Loucy (cell line): ENCODE results near the gene RALGAPA1.

Source experiments
- EZH2phosphoT487 ChIP-seq: fragments of 200-600 bp; IDR thresholded peaks from 2 replicates; pipeline ENCODE4 v1.6.1; 2018; ENCODE audit warnings: antibody characterized with exemption, mild to moderate bottlenecking, moderate library complexity, borderline replicate concordance
- TF ChIP-seq, protein P1 (sequence below): fragments of 200-600 bp; sonication (generic); conservative IDR thresholded peaks from 2 replicates; pipeline ENCODE4 v1.5.1; 2014; ENCODE audit warnings: mild to moderate bottlenecking, antibody characterized with exemption, low read length

DNA sequence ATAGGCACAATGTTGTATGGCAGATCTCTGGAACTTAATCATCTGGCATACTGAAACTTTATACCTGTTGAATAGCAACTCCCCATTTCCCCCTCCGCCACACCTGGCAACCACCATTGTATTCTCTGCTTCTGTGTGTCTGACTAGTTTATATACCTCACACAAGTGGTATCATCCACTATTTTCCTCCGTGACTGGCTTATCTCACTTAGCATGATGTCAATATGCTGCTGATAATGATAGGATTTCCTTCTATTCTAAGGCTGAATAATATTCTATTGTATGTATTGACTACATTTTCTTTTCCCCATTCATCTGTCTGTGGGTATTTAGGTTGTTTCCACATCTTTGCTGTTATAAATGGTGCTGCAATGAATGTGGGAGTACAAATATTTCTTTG is 38.5 kb upstream of the RALGAPA1 start:
- TF ChIP-seq, protein P1, sequence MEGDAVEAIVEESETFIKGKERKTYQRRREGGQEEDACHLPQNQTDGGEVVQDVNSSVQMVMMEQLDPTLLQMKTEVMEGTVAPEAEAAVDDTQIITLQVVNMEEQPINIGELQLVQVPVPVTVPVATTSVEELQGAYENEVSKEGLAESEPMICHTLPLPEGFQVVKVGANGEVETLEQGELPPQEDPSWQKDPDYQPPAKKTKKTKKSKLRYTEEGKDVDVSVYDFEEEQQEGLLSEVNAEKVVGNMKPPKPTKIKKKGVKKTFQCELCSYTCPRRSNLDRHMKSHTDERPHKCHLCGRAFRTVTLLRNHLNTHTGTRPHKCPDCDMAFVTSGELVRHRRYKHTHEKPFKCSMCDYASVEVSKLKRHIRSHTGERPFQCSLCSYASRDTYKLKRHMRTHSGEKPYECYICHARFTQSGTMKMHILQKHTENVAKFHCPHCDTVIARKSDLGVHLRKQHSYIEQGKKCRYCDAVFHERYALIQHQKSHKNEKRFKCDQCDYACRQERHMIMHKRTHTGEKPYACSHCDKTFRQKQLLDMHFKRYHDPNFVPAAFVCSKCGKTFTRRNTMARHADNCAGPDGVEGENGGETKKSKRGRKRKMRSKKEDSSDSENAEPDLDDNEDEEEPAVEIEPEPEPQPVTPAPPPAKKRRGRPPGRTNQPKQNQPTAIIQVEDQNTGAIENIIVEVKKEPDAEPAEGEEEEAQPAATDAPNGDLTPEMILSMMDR, result no peak
- no peak for TF ChIP-seq EZH2phosphoT487
